Mesodermal cell (in vitro differentiated cells): ENCODE data around the gene DYTN. TPM values are rescaled to one million over a fixed set of nuclear protein-coding genes. Genes with fewer than 3 reads are reported as not detected.

Experiments
- H3K27ac ChIP-seq: 2 replicates; pipeline ENCODE4 v1.7.0; 2013; ENCODE audit warnings: mild to moderate bottlenecking, low read depth, low read length, moderate library complexity; ENCODE audit not compliant: severe bottlenecking
- H3K36me3 ChIP-seq: 2 replicates; pipeline ENCODE4 v1.7.1; 2013; ENCODE audit warnings: mild to moderate bottlenecking, low read length, moderate library complexity; ENCODE audit not compliant: control insufficient read depth, insufficient read depth
- H3K4me1 ChIP-seq: one replicate; pipeline ENCODE4 v1.7.1; 2013; ENCODE audit warnings: mild to moderate bottlenecking, low read length; ENCODE audit not compliant: insufficient read depth, control insufficient read depth, poor library complexity, severe bottlenecking
- H3K4me3 ChIP-seq: 2 replicates; pipeline ENCODE4 v1.7.0; 2013; ENCODE audit warnings: low read length, control low read depth, mild to moderate bottlenecking; ENCODE audit not compliant: insufficient read depth, poor library complexity, severe bottlenecking; ENCODE audit errors: extremely low read depth
- H3K9me3 ChIP-seq: 2 replicates; pipeline ENCODE4 v1.7.1; 2013; ENCODE audit warnings: mild to moderate bottlenecking, low read length, moderate library complexity; ENCODE audit not compliant: control insufficient read depth
- WGBS, 2 experiments: methylation state at CpG; one replicate each; pipeline ENCODE4 v1.1.5; 2013; ENCODE audit warnings: missing lambda C conversion rate in 2 of 2; ENCODE audit not compliant: insufficient coverage in 2 of 2; 5-methylcytosine and 5-hydroxymethylcytosine counted together
- polyA plus RNA-seq, 2 experiments: library from polyadenylated mRNA; stranded (reverse); fragments of 50-300 nt; gene quantifications; one replicate each; pipeline ENCODE4 v1.2.3, GENCODE V29; 2013

DYTN gene, protein sequence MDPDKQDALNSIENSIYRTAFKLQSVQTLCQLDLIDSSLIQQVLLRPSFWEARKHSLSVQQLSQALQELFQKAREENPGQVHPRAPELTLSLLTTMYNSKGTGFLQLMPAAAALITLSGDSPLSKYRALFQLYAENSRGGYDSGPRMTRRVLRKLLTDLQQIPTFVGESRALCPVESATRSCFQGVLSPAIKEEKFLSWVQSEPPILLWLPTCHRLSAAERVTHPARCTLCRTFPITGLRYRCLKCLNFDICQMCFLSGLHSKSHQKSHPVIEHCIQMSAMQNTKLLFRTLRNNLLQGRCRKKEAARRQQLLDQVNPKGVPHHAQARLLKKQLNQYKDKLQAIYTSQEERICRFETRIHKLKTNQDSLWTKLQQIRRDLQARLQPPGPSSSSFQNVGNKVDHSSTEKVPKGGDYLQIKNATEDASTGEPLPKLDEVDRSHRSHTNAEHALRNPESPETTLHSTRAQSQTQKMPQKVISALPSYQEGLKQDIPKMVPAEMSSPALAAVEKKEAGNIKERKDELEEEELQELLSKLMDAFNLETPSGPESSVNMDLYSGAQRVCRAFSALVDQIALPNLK
- not detected for polyA plus RNA-seq (2013, experiment 1 of 2)
- polyA plus RNA-seq (2013, experiment 2 of 2), result not detected

DNA sequence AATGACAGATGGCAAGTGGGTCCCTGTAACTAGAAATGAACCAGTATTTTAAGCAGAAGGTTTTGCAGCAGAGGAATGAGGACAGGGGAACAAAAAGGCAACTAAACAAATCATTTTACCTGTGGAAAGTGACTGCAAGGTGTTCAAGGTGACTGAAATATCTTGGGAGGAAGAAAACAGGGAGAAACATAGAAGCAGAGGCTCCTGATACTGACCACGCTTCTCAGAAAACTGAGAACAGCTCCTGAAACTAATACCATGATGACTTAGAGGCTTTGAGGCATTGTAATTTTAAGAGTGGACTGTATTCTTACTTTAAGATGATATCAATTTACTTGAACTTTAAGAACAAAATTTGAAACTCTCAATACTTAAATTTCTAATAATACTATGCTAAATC, at the start of gene DYTN:
Gene DYTN, minus strand, starts transcription at position 101 of the 400 bp plus-strand sequence. CDS start 117 bp downstream, outside the sequence.
- WGBS, 2 experiments, result no CpG with 5 or more reads among the region's 1 CpG

DNA sequence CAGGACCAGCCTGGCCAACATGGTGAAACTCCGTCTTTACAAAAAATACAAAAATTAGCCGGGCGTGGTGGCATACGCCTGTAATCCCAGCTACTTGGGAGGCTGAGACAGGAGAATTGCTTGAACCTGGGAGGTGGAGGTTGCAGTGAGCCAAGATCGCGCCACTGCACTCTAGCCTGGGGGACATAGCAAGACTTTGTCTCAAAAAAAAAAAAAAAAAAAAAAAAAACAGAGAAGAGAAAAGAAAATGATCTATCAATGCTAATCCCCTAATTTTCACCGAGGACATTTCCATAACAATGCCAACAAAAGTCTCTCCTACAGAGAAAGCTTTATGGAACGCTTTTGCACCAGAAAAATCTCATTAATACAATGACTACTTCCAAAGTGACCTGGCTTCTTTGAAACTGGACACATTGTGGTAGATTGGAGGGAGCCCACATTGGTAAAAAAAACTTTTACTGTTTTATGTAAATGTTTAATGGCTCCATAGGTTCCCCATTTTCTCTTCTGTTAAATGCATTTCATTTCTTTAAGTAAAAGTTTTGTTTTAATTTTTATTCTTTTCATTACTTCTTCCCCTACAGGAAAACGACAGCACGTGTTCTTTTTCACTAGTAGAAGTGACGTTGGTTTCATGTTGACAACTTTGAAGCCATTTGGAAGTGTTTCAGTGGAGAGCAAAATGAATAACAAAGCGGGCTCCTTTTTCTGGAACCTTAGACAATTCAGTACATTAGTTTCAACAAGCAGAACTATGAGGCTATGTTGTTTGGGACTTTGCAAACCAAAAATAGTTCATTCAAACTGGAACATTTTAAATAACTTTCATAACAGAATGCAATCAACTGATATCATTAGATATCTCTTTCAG, 48.1 kb upstream of the DYTN start:
- no CpG with 5 or more reads among the region's 12 CpGs for WGBS, 2 experiments
- Histone ChIP-seq H3K4me3 (peak overlapping the region; percentile 66), H3K9me3 (no peaks in the 10 kb centered on the region), H3K4me1 (peaks cover 3% of the 10 kb centered on the region), H3K27ac (no peak overlapping the region), H3K36me3 (peaks cover 38% of the 10 kb centered on the region)

More for the DNA sequence above, at the start of gene DYTN:
- no peaks in the 10 kb centered on the region for H3K9me3 ChIP-seq
- no peaks in the 10 kb centered on the region for H3K36me3 ChIP-seq
- H3K4me3 ChIP-seq, result no peak within 1 kb of the TSS
- H3K4me1 ChIP-seq, result no peaks in the 10 kb centered on the region
- H3K27ac ChIP-seq, result no peak within 1 kb of the TSS

DNA sequence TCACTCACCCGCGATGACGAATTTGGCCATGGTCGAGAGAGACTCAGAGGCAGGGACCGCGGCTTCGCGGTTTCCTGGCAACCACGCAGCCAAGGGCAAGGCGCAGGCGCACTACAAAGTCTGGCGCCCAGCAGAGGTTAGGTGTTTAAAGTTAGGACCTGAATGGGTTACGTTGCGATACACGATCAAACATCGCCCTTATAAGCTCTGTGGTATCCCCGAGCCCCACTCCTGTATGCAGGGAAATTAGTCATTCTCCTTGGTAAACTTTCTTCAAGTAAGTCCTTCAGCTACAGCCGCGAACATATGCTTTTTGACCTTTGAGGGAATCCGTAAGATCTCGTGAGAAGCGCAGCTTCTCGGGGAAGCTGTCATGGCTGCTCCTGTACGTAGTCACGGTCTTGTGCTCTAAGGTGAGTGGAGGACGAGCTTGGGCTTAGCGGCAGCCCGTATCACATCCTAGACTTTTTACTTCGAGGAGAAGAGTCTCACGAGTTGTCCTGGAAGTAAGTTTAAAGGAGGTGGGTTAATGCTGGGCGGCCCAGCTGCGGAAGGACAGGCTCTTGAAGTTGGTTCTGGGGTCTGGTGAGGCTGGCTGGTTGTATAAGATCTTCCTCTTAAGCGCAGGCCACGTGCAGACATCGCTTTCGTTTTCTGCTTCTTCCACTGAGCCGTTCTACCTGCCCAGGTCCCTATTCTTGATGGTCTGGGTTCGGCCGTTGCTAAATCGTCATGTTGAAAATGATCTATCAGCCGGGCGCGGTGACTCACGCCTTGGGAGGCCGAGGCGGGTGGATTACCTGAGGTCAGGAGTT, 47.3 kb upstream of the DYTN start, which contains the start of the genes FASTKD2 and MDH1B:
Gene FASTKD2, plus strand, starts transcription at position 365 of the 815 bp plus-strand sequence. CDS start 1,088 bp downstream, outside the sequence.
Gene MDH1B, minus strand, starts transcription at position 87 of the 815 bp plus-strand sequence. Its CDS starts 57 bp downstream, at position 30.
- WGBS, 2 experiments, result 1% methylated on average over 38 to 39 of the region's 46 CpGs
- Histone ChIP-seq H3K27ac (peak within 1 kb of the TSS; percentile 63), H3K4me1 (peaks cover 3% of the 10 kb centered on the region), H3K36me3 (peaks cover 31% of the 10 kb centered on the region), H3K4me3 (peak within 1 kb of the TSS; percentile 66), H3K9me3 (no peaks in the 10 kb centered on the region)

DNA sequence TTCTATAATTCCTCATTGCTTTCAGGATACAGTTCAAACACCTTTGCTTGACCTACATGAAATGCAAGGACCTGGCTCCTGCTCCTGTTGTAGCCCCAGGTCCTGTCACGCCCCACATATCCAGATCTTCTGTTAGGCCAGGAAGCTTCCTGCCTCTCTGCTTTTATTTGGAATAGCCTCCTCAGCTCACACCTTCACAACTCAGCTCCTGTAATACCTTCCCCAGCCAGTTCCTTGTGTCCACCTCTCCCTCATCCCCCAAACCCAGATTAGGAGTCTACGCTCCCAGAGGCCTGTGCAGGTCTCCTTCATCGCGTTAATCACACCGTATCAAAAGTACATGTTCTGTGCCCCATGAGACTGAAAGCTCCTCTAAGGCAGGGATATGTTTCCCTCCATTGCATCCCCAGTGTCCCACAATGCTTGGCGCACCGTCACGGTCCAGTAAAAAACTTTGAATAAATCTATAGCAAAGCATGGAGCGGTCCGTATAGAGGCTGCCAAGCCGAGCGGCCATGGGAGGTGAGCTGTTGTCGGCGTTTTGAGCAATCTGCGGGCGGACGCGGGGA, 46.6 kb upstream of the DYTN start:
- H3K4me1 ChIP-seq, result peaks cover 3% of the 10 kb centered on the region
- WGBS, 2 experiments, result 5 to 8% methylated on average over 14 to 18 of the region's 18 CpGs
- H3K36me3 ChIP-seq, result peaks cover 25% of the 10 kb centered on the region
- H3K9me3 ChIP-seq, result no peaks in the 10 kb centered on the region
- H3K27ac ChIP-seq, result no peak overlapping the region
- H3K4me3 ChIP-seq, result peak overlapping the region; percentile 66

DNA sequence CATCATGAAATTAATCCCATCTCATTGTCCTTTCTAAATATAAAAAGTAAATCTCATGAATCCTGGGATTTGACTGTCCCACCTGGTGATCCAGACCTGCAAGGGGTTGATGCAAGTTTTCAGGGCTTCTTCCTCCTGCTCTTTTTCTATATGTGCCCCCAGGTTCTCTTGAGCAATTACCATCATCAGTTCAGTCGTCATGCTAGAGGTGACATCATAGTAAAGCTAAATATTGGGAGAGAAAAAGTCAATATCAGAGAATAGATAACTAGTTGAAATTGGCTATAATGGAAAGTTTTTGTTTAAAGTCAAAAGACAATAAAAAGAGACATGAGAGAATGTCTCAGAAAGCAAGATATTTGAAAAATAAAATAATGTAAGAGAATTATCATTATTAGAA, 38.6 kb upstream of the DYTN start:
- Histone ChIP-seq H3K36me3 (no peaks in the 10 kb centered on the region), H3K4me3 (no peak overlapping the region), H3K27ac (no peak overlapping the region), H3K9me3 (no peaks in the 10 kb centered on the region), H3K4me1 (no peaks in the 10 kb centered on the region)
- WGBS, 2 experiments, result 100% methylated on average over 1 of the region's 1 CpG; no CpG with 5 or more reads in 1 of the 2 experiments

DNA sequence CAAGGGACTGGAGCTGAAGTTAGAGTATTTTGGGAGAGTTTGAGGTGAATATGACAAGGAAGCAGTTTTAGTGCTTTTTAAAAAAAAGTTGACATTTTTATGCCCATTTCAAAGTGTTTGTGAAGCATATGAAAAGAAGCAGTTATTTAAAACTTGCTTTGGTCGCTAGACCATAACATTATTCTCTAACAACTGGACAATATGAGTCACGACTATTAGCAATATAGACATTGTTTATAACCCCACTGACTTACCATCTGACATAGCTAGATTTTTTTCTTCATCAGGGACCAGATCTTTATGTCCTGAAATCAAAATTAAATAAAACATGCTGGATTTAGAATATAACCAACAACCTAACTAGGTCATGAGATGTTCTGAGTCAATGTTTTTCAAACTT, 22.6 kb upstream of the DYTN start:
- H3K4me1 ChIP-seq, result no peaks in the 10 kb centered on the region
- H3K9me3 ChIP-seq, result no peaks in the 10 kb centered on the region
- H3K36me3 ChIP-seq, result no peaks in the 10 kb centered on the region
- H3K27ac ChIP-seq, result no peak overlapping the region
- WGBS, 2 experiments, result 60% methylated on average over 1 of the region's 2 CpGs; no CpG with 5 or more reads in 1 of the 2 experiments
- H3K4me3 ChIP-seq, result no peak overlapping the region

DNA sequence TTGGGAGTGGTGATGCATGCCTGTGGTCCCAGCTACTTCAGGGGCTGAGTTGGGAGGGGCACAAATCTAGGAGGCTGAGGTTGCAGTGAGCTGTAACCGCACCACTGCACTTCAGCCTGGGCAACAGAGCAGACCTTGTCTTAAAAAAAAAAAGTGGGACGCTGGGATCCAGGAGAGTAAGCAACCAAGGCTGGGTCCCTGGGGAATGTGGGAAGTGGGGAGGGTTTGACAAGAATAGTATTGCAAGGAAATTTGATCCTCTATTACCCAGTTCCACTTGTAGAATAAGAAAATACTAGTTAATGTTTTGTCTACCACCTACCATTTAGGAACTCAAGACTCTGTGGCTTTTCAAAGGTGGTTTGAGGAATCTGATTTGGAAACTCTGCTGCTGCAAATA, 21.1 kb upstream of the DYTN start:
- Histone ChIP-seq H3K27ac (no peak overlapping the region), H3K36me3 (no peaks in the 10 kb centered on the region), H3K9me3 (no peaks in the 10 kb centered on the region), H3K4me3 (no peak overlapping the region), H3K4me1 (no peaks in the 10 kb centered on the region)
- 83 to 100% methylated on average over 1 to 2 of the region's 2 CpGs for WGBS, 2 experiments

DNA sequence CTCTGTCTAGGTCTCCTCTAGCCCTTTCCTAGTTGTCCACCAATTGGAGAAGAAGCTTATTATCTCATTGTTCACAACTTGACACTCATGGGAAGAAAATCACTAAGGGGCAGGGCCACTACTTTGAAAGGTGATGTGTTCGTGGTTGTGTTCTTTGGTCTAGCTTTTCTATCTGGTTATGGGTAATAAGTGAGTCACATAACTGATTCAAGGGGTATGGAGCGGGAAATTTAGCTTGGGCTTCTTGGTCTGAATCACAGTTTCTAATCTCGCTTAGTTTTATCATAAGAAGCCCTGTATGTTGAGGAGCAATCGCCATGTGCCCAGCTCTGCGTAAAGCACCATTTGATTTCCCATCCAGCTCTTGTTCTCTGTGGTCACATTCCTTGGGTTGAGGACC, 18.7 kb upstream of the DYTN start:
- WGBS, 2 experiments, result 83 to 96% methylated on average over 4 to 5 of the region's 5 CpGs
- Histone ChIP-seq H3K4me1 (no peaks in the 10 kb centered on the region), H3K9me3 (no peaks in the 10 kb centered on the region), H3K36me3 (no peaks in the 10 kb centered on the region), H3K27ac (no peak overlapping the region), H3K4me3 (no peak overlapping the region)

DNA sequence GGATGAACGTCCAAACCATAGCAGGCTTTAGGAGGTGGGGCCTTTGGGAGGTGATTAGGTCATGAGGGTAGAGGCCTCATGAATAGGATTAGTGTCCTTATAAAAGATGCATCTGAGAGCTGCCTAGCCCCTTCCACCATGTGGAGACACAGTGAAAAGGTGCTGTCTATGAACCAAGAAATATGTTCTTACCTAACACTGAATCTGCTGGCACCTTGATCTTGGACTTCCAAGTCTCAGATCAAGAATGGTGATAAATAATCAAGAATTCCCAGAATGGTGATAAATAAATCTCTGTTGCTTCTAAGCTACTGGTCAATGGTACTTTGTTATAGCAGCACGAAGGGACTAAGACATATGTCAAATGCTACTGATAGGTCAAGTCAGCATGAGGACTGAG, 15.1 kb upstream of the DYTN start:
- Histone ChIP-seq H3K4me1 (no peaks in the 10 kb centered on the region), H3K9me3 (no peaks in the 10 kb centered on the region), H3K4me3 (no peak overlapping the region), H3K36me3 (no peaks in the 10 kb centered on the region), H3K27ac (no peak overlapping the region)
- WGBS, 2 experiments, result 87 to 93% methylated on average over 1 of the region's 2 CpGs
